Uterus (tissue), 4 donors: Measurements from ENCODE around the gene TMEM129. TPM values are rescaled to one million over a fixed set of nuclear protein-coding genes. Genes with fewer than 3 reads are reported as not detected.
A peak's percentile ranks its signal among the peaks of the same experiment; 100 is the strongest.

Experiments
- DNase-seq, 2 donors: peaks; one replicate each; pipeline ENCODE4 v3.0.0-alpha.2; 2019 to 2020
- H3K27ac ChIP-seq, 2 donors: fragments of 200-600 bp; sonication (generic); 1 replicate in 1 of 2; 2 replicates in 1 of 2; pipeline ENCODE4 v1.5.1; 2016 to 2018
- H3K27me3 ChIP-seq, 2 donors: fragments of 200-600 bp; sonication (generic); one replicate each; pipeline ENCODE4 v1.5.1; 2018 to 2019; ENCODE audit warnings: control low read depth in 1 of 2
- H3K36me3 ChIP-seq, 2 donors: fragments of 200-600 bp; sonication (generic); one replicate each; pipeline ENCODE4 v1.5.1; 2019; ENCODE audit warnings: control low read depth in 1 of 2
- H3K4me1 ChIP-seq, 2 donors: fragments of 200-600 bp; sonication (generic); one replicate each; pipeline ENCODE4 v1.5.1; 2018 to 2019; ENCODE audit warnings: control low read depth in 1 of 2
- H3K4me3 ChIP-seq, 2 donors: fragments of 200-600 bp; sonication (generic); 1 replicate in 1 of 2; 2 replicates in 1 of 2; pipeline ENCODE4 v1.5.1; 2018 to 2019; ENCODE audit warnings: mild to moderate bottlenecking in 1 of 2
- H3K9me3 ChIP-seq, 2 donors: fragments of 200-600 bp; sonication (generic); one replicate each; pipeline ENCODE4 v1.5.1; 2019; ENCODE audit warnings: control low read depth in 1 of 2
- CTCF ChIP-seq, 4 experiments: fragments of 200-600 bp in 2 of 4; fragments of 450-650 bp in 2 of 4; sonication (generic) in 2 of 4; IDR thresholded peaks; one replicate each; pipeline ENCODE4 v1.5.1; 2016 to 2019; ENCODE audit warnings: antibody characterized with exemption in 4 of 4, mild to moderate bottlenecking in 2 of 4, moderate library complexity in 1 of 4
- POLR2A ChIP-seq, 2 donors: fragments of 450-650 bp; IDR thresholded peaks; one replicate each; pipeline ENCODE4 v1.6.1; 2016; ENCODE audit warnings: antibody characterized with exemption in 2 of 2, mild to moderate bottlenecking in 1 of 2, moderate library complexity in 1 of 2
- intact Hi-C: fragments of 100-400 bp; cut with DNase I; formaldehyde crosslinking; loops from one replicate; pipeline ENCODE4 v1.15.1; 2023; ENCODE audit warnings: low total_unique reads
- total RNA-seq, 4 donors: library from RNA; depleted of rRNA in 3 of 4; stranded (reverse); fragments of >200 nt in 3 of 4; gene quantifications; one replicate each; pipeline versions ENCODE4 v1.1.0 to v1.2.4, GENCODE V29; 2014 to 2023
- donor health status: DM: yes; HTN: yes; CAD: no.

Gene TMEM129
- total RNA-seq, 4 donors from 2014 or later, result 31.0 to 99.7 (median 42.7) TPM

GRCh38 chr4:1748465-1748995 lies 27.4 kb upstream of the TMEM129 start:
- DNase-seq, result peak; percentile 28 to 37

GRCh38 chr4:1747603-1747967 lies 26.5 kb upstream of the TMEM129 start:
- TF ChIP-seq CTCF (IDR thresholded peaks at IDR 0.05) (no peak), POLR2A (IDR thresholded peaks at IDR 0.05) (no peak)
- peaks cover 0 to 4% of the 10 kb centered on the region in 2 donors for H3K4me1 ChIP-seq
- no peaks in the 10 kb centered on the region for H3K36me3 ChIP-seq
- DNase-seq, result no peak
- no peaks in the 10 kb centered on the region for H3K27me3 ChIP-seq
- intact Hi-C loops, result loop anchor here (5.0 kb wide), 1 partner anchor 150 kb away; no protein-coding TSS in a partner anchor
- no peak overlapping the region for H3K27ac ChIP-seq
- no peak overlapping the region for H3K4me3 ChIP-seq
- no peaks in the 10 kb centered on the region for H3K9me3 ChIP-seq

More at GRCh38 chr4:1748465-1748995, 27.4 kb upstream of the TMEM129 start:
- no peak overlapping the region for H3K4me3 ChIP-seq
- H3K36me3 ChIP-seq, result no peaks in the 10 kb centered on the region
- no peaks in the 10 kb centered on the region for H3K27me3 ChIP-seq
- H3K9me3 ChIP-seq, result no peaks in the 10 kb centered on the region
- TF ChIP-seq CTCF (IDR thresholded peaks at IDR 0.05) (peak; percentile 42 to 63 (median 50)), POLR2A (IDR thresholded peaks at IDR 0.05) (no peak)
- H3K27ac ChIP-seq, result no peak overlapping the region
- peaks cover 0 to 5% of the 10 kb centered on the region in 2 donors for H3K4me1 ChIP-seq
- intact Hi-C loops, result loop anchor here (5.0 kb wide), 1 partner anchor 149 kb away; no protein-coding TSS in a partner anchor

GRCh38 chr4:1746919-1747602 lies 25.9 kb upstream of the TMEM129 start:
- intact Hi-C loops, result loop anchor here (5.0 kb wide), 1 partner anchor 150 kb away; no protein-coding TSS in a partner anchor
- no peak for DNase-seq
- H3K27me3 ChIP-seq, result no peaks in the 10 kb centered on the region
- no peaks in the 10 kb centered on the region for H3K9me3 ChIP-seq
- H3K36me3 ChIP-seq, result no peaks in the 10 kb centered on the region
- no peak overlapping the region for H3K27ac ChIP-seq
- no peaks in the 10 kb centered on the region for H3K4me1 ChIP-seq
- no peak overlapping the region for H3K4me3 ChIP-seq
- TF ChIP-seq CTCF (IDR thresholded peaks at IDR 0.05) (no peak), POLR2A (IDR thresholded peaks at IDR 0.05) (no peak)

GRCh38 chr4:1746265-1746691 lies 25.2 kb upstream of the TMEM129 start:
- Histone ChIP-seq H3K4me3 (no peak overlapping the region), H3K36me3 (no peaks in the 10 kb centered on the region), H3K4me1 (no peaks in the 10 kb centered on the region), H3K27ac (no peak overlapping the region), H3K9me3 (no peaks in the 10 kb centered on the region), H3K27me3 (no peaks in the 10 kb centered on the region)
- intact Hi-C loops, result loop anchor here (5.0 kb wide), 1 partner anchor 151 kb away; no protein-coding TSS in a partner anchor
- DNase-seq, result peak; percentile 46 to 60
- TF ChIP-seq POLR2A (IDR thresholded peaks at IDR 0.05) (no peak), CTCF (IDR thresholded peaks at IDR 0.05) (peak; percentile 54 to 78 (median 64))

- H3K36me3 ChIP-seq, result no peaks in the 10 kb centered on the region
- TF ChIP-seq CTCF (IDR thresholded peaks at IDR 0.05) (no peak), POLR2A (IDR thresholded peaks at IDR 0.05) (no peak)
- no peak overlapping the region for H3K4me3 ChIP-seq
- H3K9me3 ChIP-seq, result no peaks in the 10 kb centered on the region
- DNase-seq, result no peak
- H3K4me1 ChIP-seq, result no peaks in the 10 kb centered on the region
- H3K27me3 ChIP-seq, result no peaks in the 10 kb centered on the region
- no peak overlapping the region for H3K27ac ChIP-seq
- intact Hi-C loops, result loop anchor here (5.0 kb wide), 1 partner anchor 152 kb away; no protein-coding TSS in a partner anchor
Measured at GRCh38 chr4:1745697-1746096, 24.6 kb upstream of the TMEM129 start.
